GM12875 (cell line): Measurements from ENCODE around the gene CPEB4.

Experiments used
- H3K4me3 ChIP-seq: one replicate; pipeline ENCODE4 v1.5.1; 2011; ENCODE audit warnings: low read depth, low read length, control low read depth
- TF ChIP-seq, protein P1 (sequence below): IDR thresholded peaks from 2 replicates; pipeline ENCODE4 v1.5.1; 2011; ENCODE audit warnings: low read depth, mild to moderate bottlenecking, control low read depth, inconsistent platforms, low read length, moderate library complexity, borderline replicate concordance; ENCODE audit not compliant: insufficient read depth

The CPEB4 gene

DNA sequence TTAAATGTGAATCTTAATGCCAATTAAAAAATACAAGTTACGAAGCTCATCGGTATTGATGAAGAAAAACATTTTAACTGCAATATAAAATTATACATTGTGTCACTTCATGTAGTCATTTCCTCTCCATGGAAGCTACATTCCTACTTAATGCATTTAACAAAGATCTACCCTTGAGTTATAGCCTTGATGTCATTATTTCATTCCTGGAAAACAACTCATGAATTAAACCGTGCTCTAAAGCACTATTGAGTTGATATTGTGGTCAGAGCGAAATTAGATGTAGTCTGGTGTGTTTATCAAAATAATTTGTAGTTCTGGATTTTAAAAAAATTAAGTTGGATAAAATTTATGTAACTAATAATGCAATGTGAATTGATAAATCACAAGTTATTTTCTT lies 111.9 kb downstream of the CPEB4 start:
- H3K4me3 ChIP-seq = no peak overlapping the region
- TF ChIP-seq, protein P1, sequence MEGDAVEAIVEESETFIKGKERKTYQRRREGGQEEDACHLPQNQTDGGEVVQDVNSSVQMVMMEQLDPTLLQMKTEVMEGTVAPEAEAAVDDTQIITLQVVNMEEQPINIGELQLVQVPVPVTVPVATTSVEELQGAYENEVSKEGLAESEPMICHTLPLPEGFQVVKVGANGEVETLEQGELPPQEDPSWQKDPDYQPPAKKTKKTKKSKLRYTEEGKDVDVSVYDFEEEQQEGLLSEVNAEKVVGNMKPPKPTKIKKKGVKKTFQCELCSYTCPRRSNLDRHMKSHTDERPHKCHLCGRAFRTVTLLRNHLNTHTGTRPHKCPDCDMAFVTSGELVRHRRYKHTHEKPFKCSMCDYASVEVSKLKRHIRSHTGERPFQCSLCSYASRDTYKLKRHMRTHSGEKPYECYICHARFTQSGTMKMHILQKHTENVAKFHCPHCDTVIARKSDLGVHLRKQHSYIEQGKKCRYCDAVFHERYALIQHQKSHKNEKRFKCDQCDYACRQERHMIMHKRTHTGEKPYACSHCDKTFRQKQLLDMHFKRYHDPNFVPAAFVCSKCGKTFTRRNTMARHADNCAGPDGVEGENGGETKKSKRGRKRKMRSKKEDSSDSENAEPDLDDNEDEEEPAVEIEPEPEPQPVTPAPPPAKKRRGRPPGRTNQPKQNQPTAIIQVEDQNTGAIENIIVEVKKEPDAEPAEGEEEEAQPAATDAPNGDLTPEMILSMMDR = no peak

DNA sequence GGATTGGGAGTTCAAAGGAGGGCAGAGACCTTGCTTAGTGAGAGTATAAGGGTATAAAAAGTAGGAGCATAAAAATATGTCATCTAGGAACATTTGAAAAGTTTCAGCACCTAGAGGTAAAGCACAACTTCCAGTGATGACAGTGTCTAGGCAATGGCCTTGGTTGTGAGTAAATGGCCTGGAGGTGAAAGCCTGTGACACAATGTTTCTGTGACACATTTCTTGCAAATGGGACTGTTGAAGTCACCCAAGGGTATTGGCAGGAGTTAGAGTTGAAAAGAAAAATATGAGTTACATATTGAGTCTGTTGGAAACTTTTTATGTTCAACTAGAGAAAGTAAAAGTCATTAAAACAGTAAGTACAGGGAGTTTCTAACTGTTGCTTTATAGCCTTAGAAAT lies 115.6 kb downstream of the CPEB4 start:
- H3K4me3 ChIP-seq = no peak overlapping the region
- TF ChIP-seq, protein P1 = no peak

DNA sequence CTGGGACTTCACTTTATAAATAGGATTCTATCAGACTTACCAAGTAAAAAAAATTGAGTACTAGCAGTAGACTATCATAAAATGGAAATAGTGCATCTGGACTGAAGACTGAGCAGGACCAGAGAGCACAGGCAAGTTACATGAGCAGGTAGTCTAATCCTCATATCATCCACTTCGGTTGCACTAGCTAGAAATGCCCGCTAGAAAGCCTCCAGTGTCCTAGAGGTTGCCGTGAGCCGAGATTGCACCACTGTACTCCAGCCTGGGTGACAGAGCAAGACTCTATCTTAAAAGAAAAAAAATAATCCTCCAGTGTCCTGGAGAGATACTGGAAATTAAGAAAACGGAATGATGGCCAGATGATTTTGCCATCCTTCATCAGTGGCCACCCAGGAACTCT lies 120.8 kb downstream of the CPEB4 start:
- TF ChIP-seq, protein P1 = no peak
- H3K4me3 ChIP-seq = no peak overlapping the region

- TF ChIP-seq, protein P1 = no peak
- H3K4me3 ChIP-seq = no peak overlapping the region
Observed at GRCh38 chr5:174010365-174010764, 122.2 kb downstream of the CPEB4 start.

DNA sequence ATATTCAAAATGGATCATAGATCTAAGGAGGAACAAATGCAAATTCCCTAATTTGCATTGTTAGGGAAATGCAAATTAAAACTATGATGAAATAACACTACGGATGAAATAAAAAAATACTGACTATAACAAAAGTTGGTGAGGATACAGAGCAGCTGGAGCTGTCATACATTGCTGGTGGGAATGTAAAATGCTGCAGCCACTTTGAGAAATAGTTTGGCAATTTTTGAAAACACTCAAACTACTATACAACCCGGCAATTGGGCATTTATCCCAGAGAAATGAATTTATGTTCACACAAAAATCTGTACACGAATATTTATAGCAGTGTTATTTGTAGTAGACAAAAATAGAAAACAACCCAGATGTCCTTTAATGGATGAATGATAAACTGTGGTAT lies 123.3 kb downstream of the CPEB4 start:
- TF ChIP-seq, protein P1 = no peak
- no peak overlapping the region for H3K4me3 ChIP-seq
